Stimulated activated CD8-positive, alpha-beta memory T cell treated with anti-CD3 and anti-CD28 coated beads, Interleukin-15, amount 100 ng/mL, for 1 hour (primary cell): Measurements from ENCODE around the gene PYDC2.

Experiments used
- DNase-seq: peaks from one replicate; pipeline ENCODE4 v3.0.0-alpha.2; 2020; ENCODE audit warnings: low read depth

The PYDC2 gene

DNA sequence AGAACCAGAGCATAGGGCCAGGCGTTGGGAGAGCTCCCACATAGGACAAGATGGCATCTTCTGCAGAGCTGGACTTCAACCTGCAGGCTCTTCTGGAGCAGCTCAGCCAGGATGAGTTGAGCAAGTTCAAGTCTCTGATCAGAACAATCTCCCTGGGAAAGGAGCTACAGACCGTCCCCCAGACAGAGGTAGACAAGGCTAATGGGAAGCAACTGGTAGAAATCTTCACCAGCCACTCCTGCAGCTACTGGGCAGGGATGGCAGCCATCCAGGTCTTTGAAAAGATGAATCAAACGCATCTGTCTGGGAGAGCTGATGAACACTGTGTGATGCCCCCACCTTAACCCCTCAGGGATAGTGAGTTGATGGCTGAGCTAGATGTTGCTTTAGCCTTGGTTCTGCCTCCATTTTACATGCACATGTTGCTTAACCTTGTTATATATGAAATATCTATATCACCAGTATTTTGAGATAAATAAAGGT lies at the start of gene PYDC2:
TSS of gene PYDC2 (plus strand) at position 51 of the 483 bp plus-strand sequence. CDS start at position 51, 0 bp downstream.
- DNase-seq = no peak

DNA sequence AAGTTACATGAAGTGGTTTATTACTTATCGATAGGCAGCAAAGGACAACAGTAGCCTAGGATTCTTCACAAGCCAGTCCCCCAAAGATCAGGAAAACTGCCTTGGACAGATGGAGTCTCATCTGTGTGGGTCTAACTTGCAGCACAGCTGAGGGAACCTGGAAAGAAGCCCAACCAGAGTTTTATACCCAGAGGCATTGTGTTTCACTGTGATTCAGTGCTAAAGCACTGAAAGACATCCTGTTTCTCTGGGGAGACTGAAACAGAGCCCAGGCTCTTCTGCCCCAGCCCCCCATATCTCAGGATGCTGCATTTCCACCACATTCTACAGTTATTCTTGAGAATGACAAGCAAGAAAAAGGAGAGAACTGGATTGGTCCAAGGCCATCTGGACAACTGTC lies 48.2 kb upstream of the PYDC2 start:
- DNase-seq = no peak

DNA sequence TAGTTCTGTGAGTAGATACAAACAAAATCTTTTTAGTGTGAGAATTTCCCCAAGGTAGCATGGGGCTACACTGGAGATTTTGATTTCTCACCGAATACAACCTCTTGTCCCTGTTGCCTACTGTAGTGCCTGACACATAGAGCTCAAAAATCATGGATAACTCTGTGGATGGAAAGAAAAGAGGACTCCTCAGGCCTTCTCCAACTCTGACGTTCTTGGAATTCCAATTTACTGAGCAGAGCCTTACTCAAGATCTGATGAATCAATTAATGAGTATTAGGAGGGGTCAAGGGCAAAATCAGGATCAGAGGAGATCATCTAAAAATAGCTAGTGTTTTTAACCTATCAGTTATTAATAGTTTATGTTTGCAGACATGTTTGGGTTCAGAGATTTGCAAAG lies 46.7 kb upstream of the PYDC2 start:
- no peak for DNase-seq

DNA sequence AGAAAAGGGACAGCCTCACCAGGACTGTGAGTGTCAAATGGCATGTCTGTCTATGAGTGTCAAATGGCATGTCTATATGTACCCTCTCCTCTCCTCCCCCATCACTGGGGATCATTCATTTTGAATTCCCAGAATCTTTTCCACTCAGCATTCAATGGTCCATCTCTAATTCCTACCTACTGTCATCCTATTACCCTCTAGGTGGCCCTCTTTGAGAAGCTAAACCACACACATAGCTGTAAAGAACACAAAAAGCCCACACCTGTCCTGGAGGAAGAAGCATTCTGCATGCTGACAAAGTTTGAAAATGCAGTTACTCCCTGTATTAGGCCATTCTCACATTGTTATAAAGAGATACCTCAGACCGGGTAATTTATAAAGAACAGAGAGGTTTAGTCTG lies 46.2 kb upstream of the PYDC2 start:
- DNase-seq = no peak

DNA sequence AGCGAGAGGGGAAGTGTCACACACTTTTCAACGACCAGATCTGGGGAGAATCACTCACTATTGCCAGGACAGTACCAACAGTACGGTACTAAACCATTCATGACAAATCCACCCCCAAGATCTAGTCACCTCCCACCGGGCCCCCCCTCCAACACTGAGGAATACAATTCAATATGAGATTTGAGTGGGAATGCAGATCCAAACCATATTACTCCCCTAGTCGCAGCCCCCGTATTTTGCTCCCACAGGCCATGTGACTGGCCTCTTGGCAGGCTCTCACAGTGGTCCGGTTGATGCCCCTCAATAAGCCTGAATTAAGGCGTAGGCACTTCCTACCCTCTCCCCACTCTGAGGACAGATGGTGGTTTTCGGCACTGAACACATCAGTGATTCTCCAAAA lies 45.4 kb upstream of the PYDC2 start:
- no peak for DNase-seq

DNA sequence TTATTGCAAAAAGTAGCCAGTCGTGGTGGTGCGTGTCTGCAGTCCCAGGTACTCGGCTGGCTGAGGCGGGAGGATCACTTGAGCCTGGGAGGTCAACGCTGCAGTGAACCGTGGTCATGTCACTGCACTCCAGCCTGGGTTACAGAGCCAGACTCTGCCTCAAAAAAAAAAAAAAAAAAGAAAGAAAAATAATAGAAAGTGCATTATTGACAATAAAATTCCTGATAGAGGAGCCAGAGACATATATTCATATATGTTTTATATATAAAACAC lies 43.6 kb upstream of the PYDC2 start:
- DNase-seq = no peak

DNA sequence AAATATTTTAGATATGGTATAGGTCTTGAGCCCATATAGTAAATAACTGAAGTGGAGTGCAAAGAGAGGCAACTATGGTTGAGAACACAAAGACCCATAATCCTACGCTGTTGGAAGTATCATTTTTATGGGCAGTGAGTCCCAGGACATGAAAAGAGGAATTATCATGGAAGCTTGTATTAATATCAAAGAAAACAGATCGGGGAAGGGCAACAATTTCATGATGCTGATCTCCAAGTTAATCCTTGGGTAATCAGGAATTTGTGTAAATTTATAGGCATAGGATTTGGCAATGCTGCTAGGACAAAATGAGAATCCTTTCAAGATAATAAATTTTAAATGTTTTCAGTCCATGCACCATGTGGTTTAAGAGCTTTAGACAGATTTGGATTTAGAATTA lies 40.2 kb upstream of the PYDC2 start:
- no peak for DNase-seq

DNA sequence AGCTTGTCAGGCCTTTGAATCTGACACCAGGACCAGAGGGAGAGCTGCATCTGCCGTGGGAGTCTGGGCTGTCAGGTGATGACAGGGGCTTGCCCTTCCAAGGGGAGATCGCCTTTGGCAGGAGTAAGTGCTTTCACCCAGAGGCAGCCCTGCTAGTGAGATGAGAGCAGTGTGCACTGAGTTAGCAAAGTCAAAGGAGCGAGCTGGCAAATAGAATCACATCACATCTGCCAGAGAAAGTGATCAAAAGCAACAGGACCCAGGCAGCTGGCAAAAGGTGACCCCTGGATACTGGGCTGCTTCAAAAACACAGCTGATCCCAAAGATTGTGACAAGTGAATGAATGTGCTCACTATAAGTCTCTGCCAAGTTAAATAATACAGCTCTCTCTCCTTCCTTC lies 36.1 kb upstream of the PYDC2 start:
- DNase-seq = no peak

DNA sequence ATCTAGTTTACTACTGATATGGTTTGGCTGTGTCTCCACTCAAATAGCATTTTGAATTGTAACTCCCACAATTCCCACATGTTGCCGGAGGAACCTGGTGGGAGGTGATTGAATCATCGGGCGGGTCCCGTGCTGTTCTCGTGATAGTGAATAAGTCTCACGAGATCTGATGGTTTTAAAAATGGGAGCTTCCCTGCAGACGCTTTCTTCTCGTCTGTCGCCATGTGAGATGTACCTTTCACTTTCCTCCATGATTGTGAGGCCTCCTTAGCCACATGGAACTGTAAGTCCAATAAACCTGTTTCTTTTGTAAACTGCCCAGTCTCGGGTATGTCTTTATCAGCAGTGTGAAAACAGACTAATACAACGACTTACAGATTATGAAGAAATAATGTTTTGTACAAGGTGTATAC lies 35.6 kb upstream of the PYDC2 start:
- no peak for DNase-seq

DNA sequence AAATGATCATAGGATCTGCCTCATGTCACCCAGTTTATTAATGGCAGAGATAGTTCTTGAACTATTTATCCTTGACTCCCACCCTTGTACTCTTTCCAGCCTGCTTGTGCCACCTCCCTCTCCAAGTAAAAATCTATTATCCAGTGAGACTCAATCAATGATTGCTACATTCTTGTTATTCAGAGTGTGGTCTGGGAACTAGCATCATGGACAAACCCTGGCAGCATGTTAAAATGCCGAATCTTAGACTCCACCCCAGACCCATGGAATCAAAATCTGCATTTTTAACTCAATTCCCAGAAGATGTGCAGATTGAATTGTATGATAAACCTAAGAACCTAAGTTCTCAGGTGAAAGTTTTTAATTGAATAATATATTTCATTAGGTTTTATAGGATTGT lies 34.7 kb upstream of the PYDC2 start:
- no peak for DNase-seq

DNA sequence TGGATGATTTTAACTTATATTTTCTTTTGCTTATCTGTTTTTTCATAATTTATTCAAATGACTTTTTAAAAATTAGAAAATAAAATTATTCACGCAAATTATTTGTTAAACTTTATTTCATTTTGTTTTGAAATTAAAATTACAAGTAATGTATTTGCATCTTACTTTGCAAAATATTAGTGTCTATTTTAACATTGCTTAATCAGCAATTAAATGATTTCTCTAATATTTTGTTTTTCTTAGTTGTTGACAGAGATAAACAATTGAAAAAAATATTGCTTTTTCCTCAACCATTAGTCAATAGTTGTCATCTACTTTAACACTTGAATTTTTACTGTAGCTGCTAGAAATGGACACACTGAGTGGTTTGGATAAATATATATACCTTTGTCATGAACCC lies 32.8 kb upstream of the PYDC2 start:
- no peak for DNase-seq

DNA sequence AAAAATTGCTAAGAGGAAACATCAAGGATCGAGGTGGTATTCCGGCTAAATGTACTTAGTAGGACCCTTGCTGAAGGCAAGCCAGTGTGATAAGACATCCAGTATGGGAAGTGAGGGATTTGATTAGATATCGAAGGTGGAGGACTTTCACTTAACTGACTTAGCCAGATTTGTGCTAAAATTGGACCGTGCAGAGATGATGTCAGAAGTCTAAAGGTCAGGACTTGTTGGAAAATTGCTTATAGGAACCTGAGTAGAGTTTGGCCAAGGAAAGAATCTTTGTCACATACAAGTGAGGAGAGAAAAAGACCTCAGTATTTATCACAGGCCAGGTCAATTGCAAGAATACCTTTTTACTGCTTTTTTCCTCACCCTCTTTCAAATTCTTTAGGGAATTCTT lies 30.9 kb upstream of the PYDC2 start:
- no peak for DNase-seq

DNA sequence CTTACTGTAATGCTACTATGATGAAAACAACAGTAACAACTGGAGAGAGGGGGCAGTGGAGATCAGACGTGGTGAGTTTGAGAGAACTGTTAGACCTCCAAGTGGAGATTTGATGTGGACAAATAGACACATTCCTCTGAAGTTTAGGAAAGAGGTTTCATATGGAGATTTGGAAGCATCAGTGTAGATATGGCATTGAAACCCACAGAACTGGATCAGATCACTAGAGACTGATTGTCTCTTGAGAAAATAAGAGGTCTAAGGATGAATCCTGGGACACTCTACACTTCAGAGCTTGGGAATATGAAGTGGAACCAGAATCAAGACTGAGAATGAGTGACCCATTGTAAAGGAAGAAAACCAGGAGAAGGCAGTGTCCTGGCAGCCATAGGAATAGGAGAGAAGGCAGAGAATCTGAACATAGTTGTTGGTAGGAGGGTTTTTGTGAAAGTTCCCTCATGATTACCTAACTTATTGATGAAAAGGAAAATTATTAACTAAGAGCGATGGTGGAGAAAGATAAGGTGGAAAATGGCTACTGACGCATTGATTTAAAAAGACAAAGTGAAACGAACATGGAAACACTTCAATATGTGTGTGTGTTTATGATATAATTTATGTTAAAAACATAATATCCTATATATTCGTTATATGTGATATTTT lies 29.7 kb upstream of the PYDC2 start:
- DNase-seq = no peak

DNA sequence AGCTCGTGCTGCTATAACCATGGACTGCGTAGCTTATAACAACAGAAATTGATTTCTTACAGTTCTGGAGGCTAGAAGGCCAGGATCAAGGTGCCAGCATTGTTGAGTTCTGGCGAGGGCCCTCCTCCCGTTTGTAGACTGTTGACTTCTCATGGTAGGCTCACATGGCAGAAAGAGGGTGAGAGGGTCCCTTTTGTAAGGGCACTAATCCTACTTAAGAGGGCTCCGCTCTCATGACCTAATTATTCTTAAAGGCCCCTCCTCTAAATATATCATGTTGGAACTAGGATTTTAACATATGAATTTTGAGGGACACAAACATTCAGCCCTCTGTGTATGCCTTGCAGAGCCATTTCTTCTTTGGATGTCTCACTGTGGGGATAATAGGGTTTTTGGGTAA lies 28.8 kb upstream of the PYDC2 start:
- DNase-seq = no peak

DNA sequence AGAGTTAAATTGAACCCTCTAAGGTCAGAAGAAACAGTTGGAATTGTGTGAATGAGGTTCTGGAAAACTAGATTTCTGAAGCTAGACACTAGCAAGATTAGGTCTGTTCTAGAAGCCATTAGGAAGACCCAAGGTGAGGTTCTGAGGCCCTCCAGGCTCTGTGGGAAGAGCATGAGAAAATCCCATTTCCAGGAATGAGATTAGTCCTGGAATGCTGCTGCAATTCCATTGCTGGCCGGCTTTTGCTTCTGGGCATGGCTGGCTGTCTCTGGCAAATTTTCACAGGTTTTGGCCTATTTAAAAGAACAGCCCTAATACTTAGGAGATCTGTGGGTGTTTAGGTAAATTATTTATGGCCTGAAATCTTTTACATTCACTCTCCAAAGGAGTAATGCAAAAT lies 26.9 kb upstream of the PYDC2 start:
- DNase-seq = no peak

DNA sequence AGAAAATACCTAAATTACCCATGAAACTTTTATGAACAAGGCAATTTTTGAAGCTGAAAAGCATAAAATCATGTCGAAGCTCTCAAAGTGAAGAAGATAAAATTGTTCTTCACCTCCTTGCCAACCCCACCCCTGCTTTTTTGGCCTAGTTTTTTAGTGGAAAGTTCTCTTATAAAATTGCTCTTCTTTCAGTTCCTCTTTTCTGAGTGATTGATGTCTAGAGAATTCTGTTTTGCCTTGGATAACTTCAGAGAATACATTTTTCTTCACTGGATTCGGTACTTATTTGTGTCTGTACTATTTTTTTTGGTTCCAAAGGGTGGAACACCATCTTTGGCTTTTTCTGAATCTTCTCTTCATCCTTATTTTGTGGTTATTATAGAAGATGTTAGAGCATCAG lies 25.0 kb upstream of the PYDC2 start:
- no peak for DNase-seq

DNA sequence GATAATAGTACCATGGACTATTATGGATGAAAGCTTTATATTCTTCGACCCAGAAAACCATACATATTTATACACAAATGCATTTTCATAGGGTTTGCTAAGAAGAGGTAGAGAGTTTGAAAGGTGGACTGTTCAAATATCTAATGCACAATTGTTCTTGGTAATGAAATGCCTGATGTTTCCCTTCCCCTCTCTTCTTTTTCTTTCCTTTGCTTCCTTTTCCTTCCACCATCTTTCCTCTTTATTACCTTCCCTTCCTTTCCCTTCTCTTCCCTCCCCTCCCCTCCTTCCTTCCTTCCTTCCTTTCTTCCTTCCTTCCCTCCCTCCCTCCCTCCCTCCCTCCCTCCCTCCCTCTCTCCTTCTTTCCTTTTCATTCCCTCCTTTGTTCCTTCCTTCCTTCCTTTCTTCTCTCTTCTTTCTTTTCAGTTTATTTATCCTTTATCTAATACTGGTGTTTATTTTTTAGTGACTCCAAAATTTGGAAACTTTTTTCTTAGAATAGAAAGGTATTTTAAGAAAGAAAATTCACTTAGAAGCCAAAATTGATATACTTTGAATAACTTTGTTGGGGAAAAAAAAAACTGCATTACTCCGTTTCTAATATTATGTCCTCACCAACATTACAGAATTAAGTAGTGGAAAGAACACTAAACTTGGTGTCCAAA lies 22.7 kb upstream of the PYDC2 start:
- DNase-seq = no peak

DNA sequence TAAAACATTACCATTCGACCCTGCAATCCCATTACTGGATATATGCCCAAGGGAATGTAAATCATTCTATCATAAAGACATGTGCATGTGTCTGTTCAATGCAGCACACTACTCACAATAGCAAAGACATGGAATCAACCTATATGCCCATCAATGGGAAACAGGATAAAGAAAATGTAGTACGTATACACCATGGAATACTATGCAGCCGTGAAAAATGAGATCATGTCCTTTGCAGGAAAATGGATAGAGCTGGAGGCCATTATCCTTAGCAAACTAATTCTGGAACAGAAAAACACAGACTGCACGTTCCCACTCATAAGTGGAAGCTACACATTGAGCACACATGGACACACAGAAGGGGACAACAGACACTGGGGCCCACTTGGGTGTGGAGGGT lies 20.4 kb upstream of the PYDC2 start:
- DNase-seq = no peak

DNA sequence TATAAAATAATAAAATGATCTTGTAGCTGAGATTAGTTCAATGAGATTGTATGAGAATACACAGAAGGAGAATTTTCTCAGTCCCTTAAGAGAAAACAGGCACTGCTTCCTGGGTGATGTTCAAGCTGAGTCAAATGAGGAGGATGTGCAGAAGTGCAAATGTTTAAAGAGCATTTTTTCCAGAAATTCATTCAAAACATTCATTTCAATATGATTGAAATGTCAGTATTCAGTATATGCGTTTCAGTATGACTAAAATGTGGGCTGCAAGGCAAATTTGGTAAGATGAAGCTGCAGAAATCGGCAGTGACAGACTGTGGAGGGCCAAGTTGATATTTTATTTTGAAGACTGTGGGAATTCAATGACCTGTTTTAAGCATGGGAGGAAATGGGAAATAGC lies 19.3 kb upstream of the PYDC2 start:
- no peak for DNase-seq

DNA sequence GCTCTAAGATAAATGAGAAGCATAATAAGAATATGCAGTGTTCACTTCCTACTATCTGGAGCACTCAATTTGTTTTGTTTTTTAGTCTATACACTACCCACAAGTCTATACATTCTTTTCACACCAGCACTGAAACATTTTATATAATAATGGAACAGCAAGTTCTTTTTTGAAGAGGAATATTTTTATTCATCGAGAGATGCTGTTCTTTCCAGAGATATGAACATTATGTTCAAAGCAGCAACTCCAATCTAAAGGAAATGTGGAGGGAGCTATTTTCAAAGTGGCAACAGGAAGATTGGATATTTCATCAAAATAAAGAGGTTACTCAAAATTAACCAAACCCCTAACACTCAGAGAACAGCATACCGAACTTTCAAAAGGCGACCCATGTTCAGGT lies 16.4 kb upstream of the PYDC2 start:
- no peak for DNase-seq

DNA sequence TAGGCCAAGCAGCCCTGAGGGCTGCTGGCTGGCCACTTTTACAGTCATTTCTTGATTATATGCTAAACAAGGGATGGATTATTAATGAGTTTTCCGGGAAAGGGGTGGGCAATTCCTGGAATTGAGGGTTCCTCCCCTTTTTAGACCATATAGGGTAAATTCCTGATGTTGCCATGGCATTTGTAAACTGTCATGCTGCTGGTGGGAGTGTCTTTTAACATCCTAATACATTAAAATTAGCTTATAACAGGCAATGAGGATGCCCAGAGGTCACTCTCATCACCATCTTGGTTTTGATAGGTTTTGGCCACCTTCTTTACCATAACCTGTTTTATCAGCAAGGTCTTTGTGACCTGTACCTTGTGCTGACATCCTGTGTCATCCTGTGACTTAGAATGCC lies 11.7 kb upstream of the PYDC2 start:
- no peak for DNase-seq

DNA sequence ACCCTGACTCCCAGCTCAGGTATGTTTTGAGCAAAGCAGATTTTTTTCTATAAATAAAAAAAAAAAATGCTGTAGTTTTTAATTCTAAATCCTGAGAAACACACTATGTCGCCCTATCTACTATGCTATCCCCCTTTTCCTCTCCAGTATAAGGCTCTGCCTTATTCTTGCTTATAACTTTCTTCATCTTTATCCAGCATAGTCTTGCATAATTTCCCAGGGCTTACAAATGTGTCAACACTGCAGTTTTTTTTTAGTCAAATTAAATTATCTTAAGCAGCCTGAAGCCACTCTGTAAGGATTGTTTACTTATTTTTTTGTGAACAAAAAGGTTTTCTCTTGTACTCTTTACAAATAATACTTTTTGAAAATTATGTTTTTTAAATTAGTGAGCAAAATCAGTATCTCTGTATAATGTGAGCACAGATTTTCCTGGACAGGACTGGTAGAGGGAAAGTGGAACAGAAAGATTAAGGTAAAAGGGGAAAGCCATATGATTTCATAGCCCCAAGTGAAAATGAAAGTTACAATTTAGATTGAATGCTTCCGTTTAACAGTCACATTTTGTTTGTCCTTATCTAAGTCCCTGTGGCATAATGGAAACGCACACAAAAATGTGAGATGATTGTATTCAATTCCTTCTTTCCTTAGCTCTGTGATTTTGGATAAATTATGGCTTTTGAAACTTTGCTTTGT lies 5.6 kb upstream of the PYDC2 start:
- no peak for DNase-seq

DNA sequence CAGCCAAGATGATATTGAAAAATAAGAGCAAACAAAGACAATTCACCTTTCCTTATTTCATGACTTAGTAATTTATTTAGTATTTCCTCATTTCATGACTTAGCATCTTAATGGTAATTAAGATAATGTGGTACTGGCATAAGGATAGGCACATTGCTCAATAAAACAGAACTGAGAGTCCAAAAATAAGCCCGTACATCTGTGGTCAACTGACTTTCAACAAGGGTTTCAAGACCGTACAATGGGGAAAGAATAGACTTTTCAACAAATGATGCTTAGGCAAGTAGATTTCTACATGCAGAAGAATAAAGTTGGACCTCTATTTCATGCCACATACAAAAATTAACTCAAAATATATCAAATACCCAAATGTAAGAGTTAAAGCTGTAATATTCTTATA lies 603 bp upstream of the PYDC2 start:
- no peak for DNase-seq

DNA sequence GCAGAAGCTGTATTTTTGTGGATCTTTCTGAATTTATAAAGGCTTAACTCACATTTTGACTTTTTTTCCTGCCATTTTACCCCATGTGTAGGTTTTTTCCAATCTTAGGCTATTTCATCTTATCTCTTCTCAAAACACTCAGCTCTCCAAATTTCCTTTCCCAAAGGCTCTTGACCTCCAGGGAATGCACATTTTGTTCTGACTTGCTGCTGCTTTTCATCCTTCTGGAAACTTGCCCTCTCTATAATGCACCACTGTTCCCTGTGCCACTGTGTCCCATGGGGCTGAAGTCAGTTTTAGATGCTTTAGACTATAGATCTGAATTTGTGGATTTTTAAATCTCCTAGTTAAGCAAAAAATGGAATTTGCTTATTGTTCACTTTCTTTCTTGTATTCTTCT lies 9.1 kb downstream of the PYDC2 start:
- DNase-seq = no peak
